ENCODE measurements around the gene RASL10B. TPM values are rescaled to one million over a fixed set of nuclear protein-coding genes. Genes with fewer than 3 reads are reported as not detected.

RASL10B gene, protein sequence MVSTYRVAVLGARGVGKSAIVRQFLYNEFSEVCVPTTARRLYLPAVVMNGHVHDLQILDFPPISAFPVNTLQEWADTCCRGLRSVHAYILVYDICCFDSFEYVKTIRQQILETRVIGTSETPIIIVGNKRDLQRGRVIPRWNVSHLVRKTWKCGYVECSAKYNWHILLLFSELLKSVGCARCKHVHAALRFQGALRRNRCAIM
- polyA plus RNA-seq (0.07 to 0.32 TPM (median 0.30 TPM) in 3 replicates), polyA minus RNA-seq (0.32 to 0.96 TPM in 2 of 3 replicates, not detected in the other)
- polyA plus RNA-seq (2011; ENCODE audit: low read depth), result not detected
- 0.16 and 0.34 TPM in 2 replicates for polyA plus RNA-seq (2011; cell fraction: cytosol; rRNA removed)
- polyA plus RNA-seq (2011; cell fraction: nucleus; rRNA removed), result 0.13 and 0.31 TPM in 2 replicates
- 0.07 and 0.13 TPM in 2 replicates for polyA plus RNA-seq (2012; ENCODE audit: low replicate concordance)
- not detected for polyA minus RNA-seq (2011; cell fraction: cytosol; rRNA and poly(A)+ RNA removed)
- 0.21 and 1.6 TPM in 2 replicates for polyA minus RNA-seq (2011; cell fraction: nucleus; rRNA and poly(A)+ RNA removed)

- H3K79me2 ChIP-seq (ENCODE audit: control insufficient read depth, insufficient read depth, low read length), result no peaks in the 10 kb centered on the region
- peak; percentile 37 for TF ChIP-seq EZH2 (IDR thresholded peaks at IDR 0.05; ENCODE audit: low read length)
- TF ChIP-seq, protein P1, sequence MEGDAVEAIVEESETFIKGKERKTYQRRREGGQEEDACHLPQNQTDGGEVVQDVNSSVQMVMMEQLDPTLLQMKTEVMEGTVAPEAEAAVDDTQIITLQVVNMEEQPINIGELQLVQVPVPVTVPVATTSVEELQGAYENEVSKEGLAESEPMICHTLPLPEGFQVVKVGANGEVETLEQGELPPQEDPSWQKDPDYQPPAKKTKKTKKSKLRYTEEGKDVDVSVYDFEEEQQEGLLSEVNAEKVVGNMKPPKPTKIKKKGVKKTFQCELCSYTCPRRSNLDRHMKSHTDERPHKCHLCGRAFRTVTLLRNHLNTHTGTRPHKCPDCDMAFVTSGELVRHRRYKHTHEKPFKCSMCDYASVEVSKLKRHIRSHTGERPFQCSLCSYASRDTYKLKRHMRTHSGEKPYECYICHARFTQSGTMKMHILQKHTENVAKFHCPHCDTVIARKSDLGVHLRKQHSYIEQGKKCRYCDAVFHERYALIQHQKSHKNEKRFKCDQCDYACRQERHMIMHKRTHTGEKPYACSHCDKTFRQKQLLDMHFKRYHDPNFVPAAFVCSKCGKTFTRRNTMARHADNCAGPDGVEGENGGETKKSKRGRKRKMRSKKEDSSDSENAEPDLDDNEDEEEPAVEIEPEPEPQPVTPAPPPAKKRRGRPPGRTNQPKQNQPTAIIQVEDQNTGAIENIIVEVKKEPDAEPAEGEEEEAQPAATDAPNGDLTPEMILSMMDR (optimal IDR thresholded peaks at IDR 0.05 in 1 of 3, IDR thresholded peaks at IDR 0.05 in 1 of 3, conservative IDR thresholded peaks at IDR 0.05 in 1 of 3; ENCODE audit: extremely low read depth in 1 of 3, insufficient read depth in 2 of 3, low read length in 3 of 3), result no peak
- dilution Hi-C loops (cut with MboI; ENCODE audit: extremely low pct_ligation_motif_present, low sequenced_read_pairs), result no loop called here
- no peak within 1 kb of the TSS for H3K27ac ChIP-seq (ENCODE audit: control insufficient read depth, insufficient read depth, low read length)
- no peaks in the 10 kb centered on the region for H3K9me1 ChIP-seq (ENCODE audit: control insufficient read depth, extremely low read depth, insufficient read depth, low read length)
- peaks cover 6% of the 10 kb centered on the region for H3K4me1 ChIP-seq (ENCODE audit: control insufficient read depth, extremely low read depth, insufficient read depth, low read length)
- no peaks in the 10 kb centered on the region for H3K9me3 ChIP-seq (ENCODE audit: control insufficient read depth, low read depth, low read length)
- FAIRE-seq, result no peak
- peak within 1 kb of the TSS; percentile 33 for H3K4me2 ChIP-seq (ENCODE audit: control insufficient read depth, extremely low read depth, insufficient read depth, low read depth, low read length)
- H3K4me3 ChIP-seq (ENCODE audit: control insufficient read depth in 2 of 3, extremely low read depth in 1 of 3, insufficient read depth in 2 of 3, low read depth in 1 of 3, low read length in 3 of 3), result peak within 1 kb of the TSS in 2 of 3 experiments; percentile 24 to 44
- no peak within 1 kb of the TSS for H2AFZ ChIP-seq (ENCODE audit: control insufficient read depth, low read length)
- peaks cover 10% of the 10 kb centered on the region for H3K27me3 ChIP-seq (ENCODE audit: control insufficient read depth, extremely low read depth, insufficient read depth, low read length)
- no peak for DNase-seq (ENCODE audit: low read depth, low spot score)
- H4K20me1 ChIP-seq (ENCODE audit: control insufficient read depth, extremely low read depth, insufficient read depth, low read length), result no peaks in the 10 kb centered on the region
- peaks cover 0 to 1% of the 10 kb centered on the region in 2 experiments for H3K36me3 ChIP-seq (ENCODE audit: control insufficient read depth in 2 of 2, extremely low read depth in 1 of 2, insufficient read depth in 2 of 2, low read length in 2 of 2)
- no peak within 1 kb of the TSS for H3K9ac ChIP-seq (ENCODE audit: control insufficient read depth, extremely low read depth, insufficient read depth, low read length)
Measured at GRCh38 chr17:35731239-35731916, at the start of gene RASL10B. Gene RASL10B (plus strand): TSS chr17:35731639. CDS start chr17:35735185, 3,546 bp downstream.

DNA sequence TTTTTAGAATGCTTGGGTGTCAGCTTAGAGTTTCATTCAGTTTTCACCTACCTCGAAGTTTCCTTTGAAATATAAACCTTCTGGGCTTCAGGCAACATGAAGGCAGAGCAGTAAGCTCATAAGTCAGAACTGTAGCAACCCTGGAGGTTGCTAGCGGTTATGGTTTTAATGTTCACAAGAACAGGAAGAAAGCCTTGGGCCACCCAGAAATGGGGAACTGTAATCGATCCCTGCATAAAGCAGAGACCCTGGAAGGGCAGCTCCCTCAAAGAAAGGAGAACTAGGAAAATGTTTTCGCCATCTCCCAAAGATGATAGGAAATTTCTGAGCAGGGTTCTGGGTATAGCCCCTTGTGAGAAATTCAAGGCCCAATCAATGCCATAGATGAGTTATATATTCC, 47.8 kb upstream of the RASL10B start:
- Histone ChIP-seq H3K27me3 (ENCODE audit: control insufficient read depth, extremely low read depth, insufficient read depth, low read length) (no peaks in the 10 kb centered on the region), H3K9me3 (ENCODE audit: control insufficient read depth, low read depth, low read length) (no peaks in the 10 kb centered on the region), H3K4me2 (ENCODE audit: control insufficient read depth, extremely low read depth, insufficient read depth, low read depth, low read length) (no peak overlapping the region), H4K20me1 (ENCODE audit: control insufficient read depth, extremely low read depth, insufficient read depth, low read length) (no peaks in the 10 kb centered on the region), H3K9me1 (ENCODE audit: control insufficient read depth, extremely low read depth, insufficient read depth, low read length) (no peaks in the 10 kb centered on the region), H3K4me1 (ENCODE audit: control insufficient read depth, extremely low read depth, insufficient read depth, low read length) (no peaks in the 10 kb centered on the region), H3K79me2 (ENCODE audit: control insufficient read depth, insufficient read depth, low read length) (no peaks in the 10 kb centered on the region), H2AFZ (ENCODE audit: control insufficient read depth, low read length) (no peak overlapping the region), H3K36me3 (ENCODE audit: control insufficient read depth in 2 of 2, extremely low read depth in 1 of 2, insufficient read depth in 2 of 2, low read length in 2 of 2) (peaks cover 6 to 20% of the 10 kb centered on the region in 2 experiments), H3K4me3 (ENCODE audit: control insufficient read depth in 2 of 3, extremely low read depth in 1 of 3, insufficient read depth in 2 of 3, low read depth in 1 of 3, low read length in 3 of 3) (no peak overlapping the region), H3K9ac (ENCODE audit: control insufficient read depth, extremely low read depth, insufficient read depth, low read length) (no peak overlapping the region), H3K27ac (ENCODE audit: control insufficient read depth, insufficient read depth, low read length) (no peak overlapping the region)
- dilution Hi-C loops (cut with MboI; ENCODE audit: extremely low pct_ligation_motif_present, low sequenced_read_pairs), result no loop called here
- DNase-seq (ENCODE audit: low read depth, low spot score) (no peak), FAIRE-seq (no peak)
- TF ChIP-seq EZH2 (IDR thresholded peaks at IDR 0.05; ENCODE audit: low read length), result no peak
- TF ChIP-seq, protein P1 (optimal IDR thresholded peaks at IDR 0.05 in 1 of 3, IDR thresholded peaks at IDR 0.05 in 1 of 3, conservative IDR thresholded peaks at IDR 0.05 in 1 of 3; ENCODE audit: extremely low read depth in 1 of 3, insufficient read depth in 2 of 3, low read length in 3 of 3), result no peak

All from keratinocyte (primary cell).